Activated CD8-positive, alpha-beta T cell treated with anti-CD3 and anti-CD28 coated beads for 36 hours (primary cell): ENCODE results near the gene LRRC3C. TPM values are rescaled to one million over a fixed set of nuclear protein-coding genes. Genes with fewer than 3 reads are reported as not detected.

Experiments
- ATAC-seq: fragments of 200-7000 bp; cut with Tn5 transposase; one replicate; pipeline ENCODE4 v1.10.0; 2021; ENCODE audit warnings: mild to moderate bottlenecking, moderate library complexity
- CTCF ChIA-PET: fragments of 350-600 bp; sonication (Branson Sonifier 250); formaldehyde crosslinking; loops from one replicate; lab custom pipeline; 2021; ENCODE audit warnings: antibody characterized with exemption; lab: Charles Lee
- POLR2A ChIA-PET: fragments of 350-600 bp; sonication (Branson Sonifier 250); formaldehyde crosslinking; loops from one replicate; lab custom pipeline; 2021; ENCODE audit warnings: antibody characterized with exemption; lab: Charles Lee
- DNase-seq: peaks from one replicate; pipeline ENCODE4 v3.0.0-alpha.2; 2020
- H3K27ac Mint-ChIP-seq: one replicate; pipeline ENCODE4 v1.8.0; 2021; ENCODE audit warnings: mild to moderate bottlenecking, mixed read lengths
- H3K27me3 Mint-ChIP-seq: one replicate; pipeline ENCODE4 v1.8.0; 2021; ENCODE audit warnings: mixed read lengths
- H3K36me3 Mint-ChIP-seq: one replicate; pipeline ENCODE4 v1.8.0; 2021; ENCODE audit warnings: low read depth, mixed read lengths
- H3K4me1 Mint-ChIP-seq: one replicate; pipeline ENCODE4 v1.8.0; 2021; ENCODE audit warnings: low read depth, mixed read lengths
- H3K4me3 Mint-ChIP-seq: one replicate; pipeline ENCODE4 v1.8.0; 2021; ENCODE audit warnings: mild to moderate bottlenecking, moderate library complexity, mixed read lengths
- H3K9me3 Mint-ChIP-seq: one replicate; pipeline ENCODE4 v1.8.0; 2021; ENCODE audit warnings: mixed read lengths
- intact Hi-C: fragments of 100-400 bp; cut with micrococcal nuclease; formaldehyde crosslinking; loops from one replicate; pipeline ENCODE4 v1.10.0; 2022
- total RNA-seq, 2 experiments: library from RNA; stranded (reverse); gene quantifications; one replicate each; pipeline ENCODE4 v1.2.3, GENCODE V29; 2021
- TF ChIP-seq, protein P1 (sequence below): fragments of 200-600 bp; IDR thresholded peaks from one replicate; pipeline ENCODE4 v1.8.0; 2022; ENCODE audit warnings: antibody characterized with exemption, mild to moderate bottlenecking

LRRC3C gene
- total RNA-seq, 2 experiments from 2014 or later, result not detected

DNA sequence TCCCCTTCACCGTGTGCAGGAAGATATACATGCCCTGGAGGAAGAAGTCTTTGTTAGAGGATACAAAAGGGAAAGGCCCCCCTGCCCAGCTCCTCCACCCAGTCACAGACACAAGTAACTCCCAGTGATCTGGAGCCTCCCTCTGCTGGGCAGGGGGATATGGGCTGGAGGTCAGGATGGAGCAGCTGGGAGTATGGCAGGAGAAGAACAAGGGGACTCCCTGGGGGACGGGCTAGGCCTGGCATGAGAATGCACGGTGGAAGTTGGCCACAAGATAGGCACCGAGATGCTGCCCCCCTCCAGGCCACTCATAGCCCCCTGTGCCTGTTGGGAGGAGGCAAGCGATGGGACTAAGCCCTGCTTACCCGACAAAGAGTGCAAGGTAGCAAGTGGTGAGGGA is 4.3 kb upstream of the LRRC3C start:
- ATAC-seq, result no peak
- Mint-ChIP-seq H3K27ac (peak overlapping the region; percentile 87), H3K9me3 (no peaks in the 10 kb centered on the region), H3K4me1 (peaks cover 73% of the 10 kb centered on the region), H3K27me3 (no peaks in the 10 kb centered on the region), H3K36me3 (peaks cover 60% of the 10 kb centered on the region), H3K4me3 (peak overlapping the region; percentile 29)
- TF ChIP-seq, protein P1, sequence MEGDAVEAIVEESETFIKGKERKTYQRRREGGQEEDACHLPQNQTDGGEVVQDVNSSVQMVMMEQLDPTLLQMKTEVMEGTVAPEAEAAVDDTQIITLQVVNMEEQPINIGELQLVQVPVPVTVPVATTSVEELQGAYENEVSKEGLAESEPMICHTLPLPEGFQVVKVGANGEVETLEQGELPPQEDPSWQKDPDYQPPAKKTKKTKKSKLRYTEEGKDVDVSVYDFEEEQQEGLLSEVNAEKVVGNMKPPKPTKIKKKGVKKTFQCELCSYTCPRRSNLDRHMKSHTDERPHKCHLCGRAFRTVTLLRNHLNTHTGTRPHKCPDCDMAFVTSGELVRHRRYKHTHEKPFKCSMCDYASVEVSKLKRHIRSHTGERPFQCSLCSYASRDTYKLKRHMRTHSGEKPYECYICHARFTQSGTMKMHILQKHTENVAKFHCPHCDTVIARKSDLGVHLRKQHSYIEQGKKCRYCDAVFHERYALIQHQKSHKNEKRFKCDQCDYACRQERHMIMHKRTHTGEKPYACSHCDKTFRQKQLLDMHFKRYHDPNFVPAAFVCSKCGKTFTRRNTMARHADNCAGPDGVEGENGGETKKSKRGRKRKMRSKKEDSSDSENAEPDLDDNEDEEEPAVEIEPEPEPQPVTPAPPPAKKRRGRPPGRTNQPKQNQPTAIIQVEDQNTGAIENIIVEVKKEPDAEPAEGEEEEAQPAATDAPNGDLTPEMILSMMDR, result no peak
- DNase-seq, result no peak
- CTCF ChIA-PET, result interaction anchor here (1.0 to 1.3 kb wide), 3 partner anchors 13 to 46 kb away, joined by 3 to 5 read pairs (median 3); no protein-coding TSS in a partner anchor
- intact Hi-C loops, result loop anchor here (5.0 kb wide), 1 partner anchor 61 kb away; the partner anchor contains the start of gene IKZF3
- POLR2A ChIA-PET, result interaction anchor here (0.8 to 1.6 kb wide), 4 partner anchors 14 to 61 kb away, joined by 3 to 6 read pairs (median 4); partner anchors contain the start of gene PSMD3

DNA sequence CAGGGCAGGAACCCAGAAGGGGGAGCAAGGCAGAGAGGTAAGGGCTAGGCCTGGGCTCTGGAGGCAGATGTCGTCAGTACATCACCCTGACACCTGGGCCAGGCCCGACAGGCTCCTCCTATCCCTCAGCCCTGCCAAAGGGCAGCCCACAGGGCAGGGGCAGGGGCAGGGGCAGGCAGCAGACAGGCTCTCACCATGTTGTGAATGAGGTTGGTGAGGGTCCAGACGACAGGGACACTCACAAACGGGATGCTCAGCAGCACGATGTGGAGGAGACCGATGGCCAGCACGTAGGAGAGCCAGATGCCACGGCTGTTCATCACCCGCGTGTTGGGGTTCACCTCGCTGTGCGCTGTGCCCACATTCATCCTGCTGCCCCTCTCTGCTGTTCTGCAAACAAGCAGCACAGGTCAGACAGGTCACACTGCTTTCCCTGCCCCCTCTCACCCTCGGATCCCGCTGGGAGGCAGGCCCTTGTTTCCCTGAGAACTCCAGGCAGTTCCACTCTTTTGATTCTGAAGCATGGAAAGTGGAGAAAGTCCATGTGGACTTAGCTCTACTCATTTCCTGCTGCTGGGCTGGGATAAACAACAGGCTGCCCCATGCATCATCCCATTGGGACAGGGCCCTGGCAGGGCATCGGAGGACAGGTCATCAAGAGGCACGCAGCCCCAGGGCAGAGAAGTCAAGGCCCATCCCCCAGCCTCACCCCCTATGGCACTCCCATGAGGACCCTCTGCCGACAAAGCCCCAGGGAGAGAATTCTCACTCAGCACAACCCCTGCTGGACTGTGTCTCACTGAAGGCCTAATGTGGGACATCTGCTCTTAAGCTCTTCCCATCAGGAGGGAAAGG is 3.5 kb upstream of the LRRC3C start:
- intact Hi-C loops, result loop anchor here (5.0 kb wide), 1 partner anchor 62 kb away; the partner anchor contains the start of gene IKZF3

DNA sequence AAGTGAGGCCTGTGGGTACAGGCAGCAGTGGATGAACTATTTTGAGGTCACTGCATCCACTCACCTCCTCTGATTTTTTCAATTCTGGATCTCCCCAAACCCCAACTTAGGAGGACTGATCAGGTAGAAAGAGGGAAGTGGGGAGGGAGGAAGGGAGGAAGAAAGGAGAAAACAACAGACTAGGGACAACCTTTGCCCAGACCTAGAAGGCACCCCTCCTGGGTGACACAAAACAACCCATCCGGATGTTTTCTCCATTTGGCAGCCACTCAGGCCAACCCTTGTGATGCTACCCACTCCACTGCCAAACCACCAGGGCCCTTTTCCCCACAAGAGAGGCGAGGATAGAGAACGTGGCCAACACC is 2.9 kb upstream of the LRRC3C start:
- H3K9me3 Mint-ChIP-seq, result no peaks in the 10 kb centered on the region
- H3K27me3 Mint-ChIP-seq, result no peaks in the 10 kb centered on the region
- intact Hi-C loops, result loop anchor here (5.0 kb wide), 2 partner anchors 62 to 167 kb away; partner anchors contain the start of gene IKZF3
- H3K27ac Mint-ChIP-seq, result peak overlapping the region; percentile 87
- ATAC-seq (no peak), DNase-seq (peak; percentile 41)
- ChIA-PET POLR2A (interaction anchor here (0.5 to 0.8 kb wide), 2 partner anchors 45 to 626 kb away, joined by 3 to 4 read pairs; no protein-coding TSS in a partner anchor), CTCF (interaction anchor here (1.0 to 1.3 kb wide), 3 partner anchors 9 to 303 kb away, joined by 3 to 4 read pairs (median 3); no protein-coding TSS in a partner anchor)
- TF ChIP-seq, protein P1, result no peak
- H3K4me1 Mint-ChIP-seq, result peaks cover 75% of the 10 kb centered on the region
- H3K36me3 Mint-ChIP-seq, result peaks cover 49% of the 10 kb centered on the region
- peak overlapping the region; percentile 94 for H3K4me3 Mint-ChIP-seq

More for the DNA sequence above, 3.5 kb upstream of the LRRC3C start:
- Mint-ChIP-seq H3K36me3 (peaks cover 53% of the 10 kb centered on the region), H3K27me3 (no peaks in the 10 kb centered on the region), H3K27ac (peak overlapping the region; percentile 87), H3K9me3 (no peaks in the 10 kb centered on the region), H3K4me3 (peak overlapping the region; percentile 94), H3K4me1 (peaks cover 73% of the 10 kb centered on the region)
- CTCF ChIA-PET, result interaction anchor here (1.0 to 1.3 kb wide), 4 partner anchors 9 to 302 kb away, joined by 3 to 4 read pairs (median 3); no protein-coding TSS in a partner anchor
- ATAC-seq (no peak), DNase-seq (peak; percentile 43)
- TF ChIP-seq, protein P1, result no peak
- POLR2A ChIA-PET, result interaction anchor here (0.5 to 1.6 kb wide), 2 partner anchors 22 to 627 kb away, joined by 4 read pairs; no protein-coding TSS in a partner anchor

DNA sequence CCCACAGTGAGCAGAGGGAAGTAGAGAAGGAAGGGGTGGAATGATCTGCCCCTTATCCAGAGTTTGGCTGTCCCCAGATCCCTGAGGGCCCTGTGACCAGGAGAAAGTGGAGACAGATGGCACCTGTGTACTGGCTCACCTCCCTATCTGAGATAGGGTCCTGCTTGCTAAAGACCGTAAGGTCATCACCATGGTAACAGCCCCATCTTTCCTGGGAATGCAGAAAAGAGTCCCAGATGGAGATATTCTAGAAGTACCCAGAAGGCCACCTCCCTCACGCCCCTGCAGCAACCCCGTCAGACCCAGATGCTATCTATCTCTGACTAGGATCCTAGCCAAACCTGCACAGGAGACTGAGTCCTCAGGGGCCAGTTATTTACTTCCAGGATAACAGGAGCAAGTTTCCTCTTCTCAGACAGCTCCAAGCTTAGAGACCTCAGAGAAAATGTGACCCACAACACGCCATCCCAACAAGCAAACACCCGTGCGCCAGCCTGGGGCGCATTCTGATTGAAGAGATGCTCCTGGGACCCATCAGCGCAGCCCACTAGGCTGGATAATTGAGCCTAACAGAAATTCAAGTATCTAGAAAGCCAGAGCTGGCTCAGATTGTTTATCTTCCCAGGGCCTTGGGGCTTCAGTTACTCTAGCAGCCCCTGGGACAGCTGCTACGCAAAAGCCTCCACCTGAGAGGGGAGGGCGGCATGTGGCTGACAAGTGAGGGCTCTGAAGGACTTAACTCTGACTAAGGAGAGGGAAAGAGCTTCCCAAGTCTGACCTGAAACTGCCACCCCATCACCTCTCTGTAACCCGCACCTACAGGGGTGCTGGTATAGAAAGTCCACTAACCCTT is 2.0 kb upstream of the LRRC3C start:
- TF ChIP-seq, protein P1, result no peak
- POLR2A ChIA-PET, result interaction anchor here (0.6 to 2.6 kb wide), 15 partner anchors 10 to 286 kb away, joined by 3 to 13 read pairs (median 3); partner anchors contain the start of gene PSMD3
- ATAC-seq, result no peak
- Mint-ChIP-seq H3K36me3 (peaks cover 43% of the 10 kb centered on the region), H3K9me3 (no peaks in the 10 kb centered on the region), H3K4me3 (peak overlapping the region; percentile 94), H3K27ac (peak overlapping the region; percentile 87), H3K27me3 (no peaks in the 10 kb centered on the region), H3K4me1 (peaks cover 70% of the 10 kb centered on the region)
- intact Hi-C loops, result loop anchor here (5.0 kb wide), 1 partner anchor 168 kb away; no protein-coding TSS in a partner anchor
- peak; percentile 42 for DNase-seq
- CTCF ChIA-PET, result interaction anchor here (1.0 to 2.6 kb wide), 10 partner anchors 9 to 304 kb away, joined by 3 to 10 read pairs (median 4); partner anchors contain the start of gene PSMD3
